HG03575 (cell line): ENCODE results near the gene GLP2R.

Experiments used
- ATAC-seq: cut with Tn5 transposase; IDR thresholded peaks from one replicate; pipeline ENCODE4 v1.9.1; 2021; ENCODE audit not compliant: unreplicated experiment, insufficient number of reproducible peaks, low FRiP score; ENCODE audit errors: extremely low read depth

GLP2R gene

DNA sequence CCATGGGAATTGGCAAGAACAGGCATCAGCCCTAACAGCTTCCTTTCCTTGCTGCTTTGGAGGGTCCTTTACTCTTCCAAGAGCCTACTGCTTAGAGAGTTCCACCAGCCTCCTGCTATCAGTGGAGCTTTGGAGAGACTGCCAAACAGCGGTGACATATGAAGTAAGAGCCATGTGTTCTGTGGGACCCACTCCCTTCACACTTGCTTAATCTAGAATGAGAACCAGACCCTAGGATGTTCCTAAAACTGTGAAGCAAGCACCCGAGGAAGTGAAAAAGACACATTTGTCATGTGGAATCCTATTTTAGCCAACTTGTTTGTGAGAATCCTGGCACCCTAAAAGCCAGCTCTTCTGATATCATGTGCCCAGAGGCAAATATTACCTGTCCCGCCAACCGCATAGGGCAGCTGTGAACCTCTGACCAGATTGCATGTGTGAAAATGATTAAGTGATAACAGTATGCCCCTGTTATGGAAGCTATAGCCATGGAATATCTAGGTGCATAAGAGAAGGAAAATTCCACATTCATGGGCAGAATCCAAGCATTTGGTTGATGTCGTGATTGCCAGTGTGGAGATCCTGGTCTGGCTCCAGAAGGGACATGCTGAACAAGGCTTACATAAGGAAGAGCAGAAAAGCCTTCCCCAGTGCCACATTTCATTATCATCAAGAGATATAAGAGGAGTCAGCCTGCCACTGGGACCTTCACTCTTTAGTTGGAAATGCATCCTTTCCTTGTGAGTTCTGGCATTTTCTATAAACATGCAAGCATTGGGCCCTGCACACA lies 60.6 kb downstream of the GLP2R start:
- no peak for ATAC-seq

DNA sequence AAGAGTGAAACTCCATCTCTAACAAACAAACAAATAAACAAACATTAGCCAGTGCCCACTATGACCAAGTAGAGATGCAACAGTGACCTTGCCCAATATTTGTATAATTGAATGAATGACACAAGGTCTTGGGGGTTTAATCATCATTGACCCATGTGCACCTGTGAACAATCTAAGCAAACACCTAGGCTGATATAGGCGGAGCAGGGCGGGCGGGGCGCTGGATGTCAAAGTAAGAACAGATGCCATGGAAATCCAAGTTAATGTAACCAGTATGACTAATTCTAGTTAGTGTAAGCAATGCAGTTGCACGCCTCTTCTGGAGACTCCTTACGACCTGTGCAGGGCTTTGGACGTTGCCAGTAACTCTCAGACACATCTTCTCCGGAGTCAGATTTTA lies 61.8 kb downstream of the GLP2R start:
- no peak for ATAC-seq

DNA sequence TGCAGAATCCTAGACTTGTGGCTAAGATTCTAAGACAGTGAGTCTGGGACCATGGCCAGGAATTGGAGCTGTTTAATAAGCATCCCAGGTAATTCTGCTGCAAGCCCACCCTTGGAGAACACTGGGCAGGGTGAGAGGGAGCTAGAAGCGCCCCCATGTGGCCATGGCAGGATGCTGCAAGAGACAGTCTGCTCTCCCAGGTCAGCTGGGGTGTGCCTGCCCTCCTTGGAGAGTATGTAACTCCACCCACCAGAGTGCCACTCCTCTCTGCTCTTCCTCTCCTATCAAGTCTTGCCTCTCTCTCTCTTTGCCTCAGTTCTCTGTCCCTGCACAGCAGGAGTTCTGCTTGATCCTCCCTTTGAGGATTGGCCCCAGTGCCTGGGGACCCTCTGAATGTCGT lies 64.4 kb downstream of the GLP2R start:
- no peak for ATAC-seq

DNA sequence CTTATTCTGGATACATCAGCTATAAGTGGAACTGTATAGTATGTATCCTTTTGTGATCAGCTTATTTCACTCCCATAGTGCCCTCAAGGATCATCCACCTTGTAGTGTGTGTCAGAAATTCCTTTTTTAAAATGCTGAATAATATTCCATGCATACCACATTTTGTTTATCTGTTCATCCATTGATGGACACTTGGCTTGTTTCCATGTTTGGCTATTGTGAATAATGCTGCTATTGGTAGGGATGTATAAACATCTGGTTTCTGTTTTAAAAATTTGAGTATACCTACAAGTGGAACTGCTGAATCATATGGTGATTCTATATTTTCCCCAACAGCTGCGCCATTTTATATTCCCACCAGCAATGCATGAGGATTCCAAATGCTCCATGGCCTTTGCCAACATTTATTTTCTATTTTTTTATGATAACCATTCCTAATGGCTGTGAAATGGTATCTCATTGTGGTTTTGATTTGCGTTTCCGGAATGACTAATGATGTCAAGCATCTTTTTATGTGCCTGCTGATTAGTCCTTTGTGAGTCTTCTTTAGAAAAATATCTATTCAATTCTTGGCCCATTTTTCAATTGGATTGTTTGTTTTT lies 67.8 kb downstream of the GLP2R start:
- no peak for ATAC-seq

DNA sequence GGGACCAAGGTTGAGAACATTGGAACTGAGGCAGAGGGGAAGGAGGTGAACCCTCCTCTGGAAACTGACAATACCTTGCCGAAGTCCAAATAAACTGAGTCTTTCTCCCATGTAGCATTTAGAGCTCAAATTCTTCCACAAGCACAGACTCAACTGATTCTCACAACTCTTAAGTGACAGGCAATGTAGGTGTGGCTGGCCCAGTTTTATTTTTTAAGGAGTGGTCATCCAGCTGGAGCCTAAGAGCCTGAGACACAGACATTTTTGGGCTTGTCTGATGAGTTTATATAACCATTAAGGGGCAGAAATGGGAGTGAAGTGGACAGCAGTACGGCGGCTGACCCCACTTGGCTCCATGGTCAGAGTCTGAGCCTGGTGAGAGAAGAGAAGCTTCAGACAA lies 68.5 kb downstream of the GLP2R start:
- no peak for ATAC-seq

DNA sequence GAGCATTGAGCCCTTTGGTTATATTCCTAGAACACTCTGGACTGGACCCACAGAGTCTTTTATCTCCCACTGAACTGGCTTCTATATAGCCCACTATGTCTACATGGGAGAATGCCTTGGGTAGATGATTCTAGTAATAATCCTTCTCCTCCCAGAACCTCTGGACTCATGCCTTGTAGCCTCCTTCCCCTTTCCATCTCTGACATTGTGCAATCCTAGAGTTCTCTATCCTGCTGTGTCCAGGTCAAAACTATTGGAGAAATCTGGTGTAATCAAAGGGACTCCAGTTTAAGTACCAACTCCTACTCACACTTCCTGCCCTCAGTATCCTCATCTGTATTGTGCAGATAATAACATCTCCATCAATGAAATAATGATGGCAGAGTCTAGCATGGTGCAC lies 70.2 kb downstream of the GLP2R start:
- no peak for ATAC-seq

DNA sequence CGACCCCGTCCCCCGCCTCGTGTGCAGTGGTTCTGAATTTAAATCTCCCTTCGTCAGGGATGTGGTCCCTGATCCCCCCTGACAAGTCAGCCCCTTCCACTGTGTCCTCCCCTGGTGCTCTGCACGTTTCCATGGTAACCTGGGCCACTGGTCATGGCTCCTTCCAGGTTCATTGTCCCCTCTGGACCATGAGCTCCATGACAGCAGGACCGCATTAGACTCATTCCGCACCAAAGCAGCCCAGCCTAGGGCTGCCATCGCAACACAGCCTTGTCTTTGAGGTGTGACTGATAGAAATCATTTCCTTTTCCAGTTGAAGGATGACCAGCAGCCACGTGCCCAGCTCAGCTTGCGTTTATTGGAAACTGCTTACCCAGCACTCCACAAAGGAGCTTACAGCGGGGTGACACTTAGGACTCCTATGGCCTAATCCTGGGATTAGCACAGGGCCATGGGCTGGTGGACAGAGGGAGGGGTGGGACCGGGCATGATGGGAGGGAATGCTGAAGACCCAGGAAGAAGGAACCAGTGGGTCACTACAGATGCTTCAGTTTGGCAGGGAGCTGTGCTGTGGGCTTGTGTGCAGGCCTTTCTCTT lies 71.7 kb downstream of the GLP2R start:
- no peak for ATAC-seq

DNA sequence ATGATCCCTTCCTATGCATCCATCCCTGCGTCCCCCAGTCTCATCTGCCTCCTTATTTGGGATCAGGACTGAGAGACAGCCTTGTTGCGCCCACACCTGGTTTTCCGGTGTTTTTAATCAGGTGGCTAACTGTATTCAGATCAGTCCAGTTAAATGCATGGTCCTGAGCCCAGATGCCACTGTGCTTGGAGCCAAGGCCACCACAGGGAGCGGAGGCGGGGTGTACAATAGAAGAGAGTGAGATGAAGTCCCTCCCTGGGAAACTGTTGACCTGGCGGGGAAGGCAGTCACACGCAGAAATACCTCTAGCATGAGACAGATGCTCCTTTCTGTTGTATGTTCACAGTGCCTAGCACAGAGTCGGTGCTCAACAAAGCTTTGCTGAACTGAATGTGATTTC lies 73.1 kb downstream of the GLP2R start:
- ATAC-seq = no peak

DNA sequence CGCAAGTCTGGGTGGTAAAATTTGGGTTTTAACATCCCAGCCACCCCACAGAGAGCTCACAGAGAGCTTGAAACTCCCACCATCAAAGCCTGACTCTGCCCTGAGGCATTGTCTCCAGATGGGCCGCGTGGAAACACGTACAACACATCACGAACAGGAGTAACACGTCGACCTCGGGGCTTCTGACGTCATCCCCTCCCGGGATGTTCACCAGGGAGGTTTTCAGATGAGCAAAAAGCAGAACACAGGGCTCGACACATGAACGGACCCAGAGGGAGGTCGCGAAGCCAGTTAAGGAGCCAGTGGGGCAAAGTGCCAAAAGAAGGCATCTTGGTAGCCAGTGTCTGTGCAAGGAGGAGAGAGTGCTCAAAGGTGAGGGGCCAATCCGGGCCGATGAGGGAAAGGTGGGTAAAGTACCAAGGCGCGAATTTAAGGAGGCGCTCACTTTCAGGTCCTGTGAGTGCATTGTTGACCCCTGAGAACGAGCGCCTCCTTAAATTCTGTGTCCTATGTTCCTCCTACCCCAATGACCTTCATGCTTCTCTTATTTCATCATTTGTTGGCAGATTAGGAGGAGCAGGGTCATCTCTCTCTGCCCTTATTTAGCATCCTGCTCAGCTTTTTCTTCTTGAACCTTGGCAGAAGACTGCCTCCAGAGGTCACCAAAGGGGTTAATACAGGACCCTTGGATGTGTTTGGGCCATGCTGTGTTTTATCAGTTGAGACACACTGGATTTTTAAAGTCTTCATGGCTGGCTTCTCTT lies 73.7 kb downstream of the GLP2R start:
- ATAC-seq = no peak

DNA sequence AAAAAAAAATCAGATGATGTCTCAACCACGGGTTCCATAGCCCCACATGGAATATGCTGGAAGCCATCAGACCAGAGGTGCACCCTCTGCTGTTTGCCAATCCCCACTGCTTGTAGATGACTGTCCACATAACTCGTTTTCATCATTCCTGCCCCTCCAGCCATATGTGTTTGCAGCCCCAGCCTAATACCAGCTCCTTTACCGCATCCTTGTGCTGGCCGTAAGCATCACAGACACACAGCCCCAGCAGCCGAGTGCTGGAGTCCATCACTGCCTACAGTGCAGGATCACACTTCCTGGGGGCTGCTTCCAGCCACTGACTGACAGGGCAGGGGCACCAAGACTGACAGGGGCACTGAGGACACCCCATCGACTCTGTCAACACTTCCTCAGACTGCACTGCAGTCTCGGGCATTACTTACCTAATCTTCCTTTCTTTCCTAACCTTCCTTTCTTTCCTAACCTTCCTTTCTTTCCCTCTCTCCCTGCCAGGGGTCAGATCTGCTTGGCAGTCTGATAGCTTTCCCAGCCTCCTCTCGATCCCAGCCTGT lies 74.4 kb downstream of the GLP2R start:
- ATAC-seq = no peak

DNA sequence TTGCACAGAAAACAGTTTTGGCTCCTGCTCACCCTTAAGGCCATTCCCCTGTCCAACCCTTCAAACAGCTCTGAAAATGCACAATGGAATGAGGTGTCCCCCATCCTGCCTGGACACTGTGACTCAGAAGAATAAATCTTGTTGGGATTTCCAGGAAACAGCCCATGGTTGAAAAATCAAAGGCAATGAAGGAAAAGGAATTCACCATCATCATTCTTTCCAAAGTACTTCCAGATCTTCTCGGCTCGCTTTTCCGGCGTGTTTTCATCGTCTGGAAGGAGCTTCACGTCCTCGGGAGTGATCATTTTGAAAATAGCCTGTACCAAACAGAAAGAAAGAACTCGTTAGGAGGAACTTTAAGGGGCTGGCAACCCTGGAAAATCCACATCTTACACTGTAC lies 75.1 kb downstream of the GLP2R start:
- no peak for ATAC-seq

DNA sequence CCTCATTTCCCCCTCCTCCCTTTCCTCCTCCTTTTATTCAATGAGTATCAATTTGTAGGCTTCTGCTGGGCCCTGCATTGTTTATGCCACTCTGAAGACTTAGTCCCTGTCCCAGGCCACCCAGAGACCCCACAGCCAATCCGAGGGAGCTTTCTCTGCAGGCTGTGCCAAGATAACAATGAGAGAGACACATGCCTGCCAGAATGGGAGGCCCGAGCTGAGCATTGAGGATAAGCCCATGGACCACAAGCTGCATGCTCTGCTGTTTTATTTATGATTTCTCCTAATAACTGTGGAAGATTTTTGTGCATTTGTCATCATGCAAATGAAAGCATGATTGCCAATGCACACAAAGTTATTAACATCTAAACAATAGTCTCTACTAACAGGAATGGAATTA lies 76.4 kb downstream of the GLP2R start:
- no peak for ATAC-seq

DNA sequence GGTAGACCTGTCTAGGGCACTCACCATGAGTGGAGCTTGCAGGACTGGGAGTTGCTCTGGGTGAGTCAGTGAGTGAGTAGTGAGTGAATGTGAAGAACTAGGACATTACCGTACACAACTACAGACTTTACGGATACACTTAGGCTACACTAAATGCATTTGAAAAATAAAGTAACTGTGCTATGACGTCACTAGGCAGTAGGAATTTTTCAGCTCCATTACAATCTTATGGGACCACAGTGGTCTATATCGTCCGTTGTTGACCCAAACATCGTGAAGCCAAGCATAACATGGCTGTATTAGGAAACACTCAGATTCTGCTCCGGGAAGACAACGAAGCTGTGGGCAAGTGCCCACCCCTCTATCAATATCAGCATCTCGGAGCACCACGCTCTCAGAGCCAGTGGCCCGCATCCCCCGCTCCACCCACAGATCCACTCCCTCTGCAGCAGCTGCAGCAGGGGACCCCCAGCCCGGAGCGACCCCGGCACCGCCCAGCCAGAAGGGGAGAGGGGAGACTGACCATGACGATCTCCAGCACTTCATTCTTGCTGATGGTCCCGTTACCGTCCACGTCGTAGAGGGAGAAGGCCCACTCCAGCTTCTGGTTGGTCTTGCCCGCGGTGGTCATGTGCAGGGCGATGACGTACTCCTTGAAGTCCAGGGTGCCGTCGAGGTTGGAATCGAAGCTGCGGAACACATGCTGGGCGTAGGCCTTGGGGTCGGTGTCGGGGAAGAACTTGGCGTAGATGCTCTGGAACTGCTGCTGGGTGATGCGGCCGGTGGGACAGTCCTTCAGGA lies 78.8 kb downstream of the GLP2R start:
- ATAC-seq = no peak

DNA sequence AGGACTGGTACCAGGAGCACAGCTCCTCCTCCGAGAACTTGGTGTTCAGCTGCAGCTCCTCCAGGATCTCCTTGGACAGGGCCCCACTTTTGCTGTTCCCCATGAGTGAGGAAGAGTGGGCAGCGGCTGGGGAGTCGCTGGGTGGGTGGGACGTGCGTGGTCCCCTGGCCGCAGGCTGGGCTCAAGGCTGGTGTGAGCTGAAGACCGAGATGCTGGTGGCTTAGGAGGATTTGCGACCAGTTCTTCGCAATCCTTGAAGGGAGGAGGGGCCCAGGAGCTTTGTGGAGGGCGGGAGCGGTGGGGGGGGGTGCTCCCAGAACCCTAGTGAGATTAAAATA lies 79.3 kb downstream of the GLP2R start, which contains the start of gene RCVRN:
RCVRN (minus strand) TSS at position 194 of the 338 bp plus-strand sequence; CDS start at position 103, 91 bp downstream.
- no peak for ATAC-seq

DNA sequence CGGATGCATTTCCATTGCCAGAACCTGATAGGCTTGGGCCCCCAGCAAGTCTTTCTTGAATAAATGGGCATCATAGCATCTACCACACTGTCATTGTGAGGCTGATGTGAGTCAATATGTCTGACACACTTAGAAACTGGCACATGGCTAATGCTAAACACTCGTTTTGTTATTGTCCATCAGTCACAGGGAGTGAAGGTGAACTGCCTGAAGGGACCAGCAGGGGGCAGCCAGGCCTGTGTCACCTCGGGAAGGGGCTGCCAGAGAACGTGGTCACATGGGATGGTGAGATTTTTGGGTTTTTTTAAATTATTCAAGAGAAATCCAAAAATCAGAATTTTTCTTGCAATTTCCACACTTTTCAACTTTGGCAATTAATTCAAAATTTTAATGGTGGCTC lies 80.2 kb downstream of the GLP2R start:
- ATAC-seq = no peak

DNA sequence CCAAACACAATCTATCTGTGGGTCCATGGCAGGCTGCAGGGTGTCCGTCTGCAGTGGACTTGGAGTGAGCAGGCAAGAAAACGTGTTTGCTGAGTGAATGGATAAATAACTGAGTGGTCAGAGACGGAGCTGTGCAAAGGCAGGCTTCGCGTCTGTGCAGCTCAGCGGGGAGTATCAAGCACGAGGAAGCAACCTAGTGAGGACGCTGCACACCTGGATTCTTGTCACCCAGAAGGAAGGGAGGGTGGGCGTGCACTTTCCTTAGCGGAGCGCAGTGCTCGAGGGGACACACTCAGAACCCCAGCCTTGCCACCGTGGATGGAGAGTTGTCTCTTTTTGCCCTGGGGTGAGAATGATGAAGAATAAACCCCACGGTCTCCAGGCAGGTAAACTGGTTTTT lies 80.9 kb downstream of the GLP2R start:
- ATAC-seq = no peak

DNA sequence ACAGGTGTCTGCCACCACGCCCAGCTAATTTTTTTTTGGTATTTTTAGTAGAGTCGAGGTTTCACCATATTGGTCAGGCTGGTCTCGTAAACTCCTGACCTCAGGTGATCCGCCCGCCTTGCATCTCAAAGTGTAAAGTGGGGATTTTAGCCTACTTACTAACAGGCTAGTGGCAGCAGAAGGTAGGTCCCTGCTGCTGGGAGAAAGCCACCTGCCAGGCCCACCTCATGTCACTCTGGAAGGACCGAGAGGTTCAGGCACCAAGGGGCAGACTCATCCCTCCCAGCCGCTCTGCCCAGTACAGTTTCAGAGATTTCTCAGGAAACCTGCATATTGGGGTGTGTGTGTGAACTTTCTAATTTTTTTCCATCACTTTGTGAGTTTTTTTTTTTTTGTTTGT lies 81.4 kb downstream of the GLP2R start:
- ATAC-seq = no peak

DNA sequence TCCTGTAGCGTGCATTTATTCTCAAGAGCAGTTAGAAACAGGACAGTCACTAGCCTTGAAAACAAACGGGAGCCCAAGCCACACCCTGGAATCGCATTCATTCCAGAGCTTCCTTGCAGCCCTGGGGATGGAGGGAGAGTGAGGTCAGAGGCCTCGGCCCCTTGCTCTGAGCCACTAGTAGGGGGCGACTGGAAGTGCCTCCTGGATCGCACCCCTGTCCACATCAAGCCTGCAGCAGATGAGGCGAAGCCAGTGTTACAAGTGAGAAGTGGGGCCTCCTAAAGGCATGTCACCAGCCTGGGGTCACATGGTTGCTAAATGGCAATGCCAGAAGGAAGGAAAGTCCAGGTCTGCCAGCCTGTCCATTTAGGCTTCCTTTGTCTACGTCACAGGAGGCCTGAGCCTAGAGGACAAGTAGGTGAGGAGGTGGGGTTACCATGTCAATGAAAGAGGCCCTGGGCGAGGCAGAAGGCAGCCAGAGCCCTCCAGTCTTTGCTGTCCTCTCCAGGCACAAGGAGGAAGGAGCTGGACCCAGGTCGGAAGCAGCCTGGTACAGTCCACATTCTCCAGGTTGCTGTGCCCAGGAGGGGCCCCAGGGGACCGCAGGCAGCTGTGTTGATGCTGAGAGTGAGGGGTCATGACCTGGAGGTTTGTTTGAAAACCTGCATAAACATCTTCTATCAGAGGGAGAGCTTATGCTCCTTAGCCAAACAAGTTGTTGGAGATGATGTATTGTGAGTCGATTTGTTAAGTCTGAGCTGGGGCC lies 82.3 kb downstream of the GLP2R start:
- no peak for ATAC-seq
